ENCODE measurements around the gene UBE3C. TPM values are rescaled to one million over a fixed set of nuclear protein-coding genes. Genes with fewer than 3 reads are reported as not detected.
A peak's percentile ranks its signal among the peaks of the same experiment; 100 is the strongest.

Gene UBE3C
- total RNA-seq, 1 donor from 2014 or later: 44.5 TPM

GRCh38 chr7:157183832-157184231 lies 45.1 kb downstream of the UBE3C start:
- no peak for ATAC-seq

DNA sequence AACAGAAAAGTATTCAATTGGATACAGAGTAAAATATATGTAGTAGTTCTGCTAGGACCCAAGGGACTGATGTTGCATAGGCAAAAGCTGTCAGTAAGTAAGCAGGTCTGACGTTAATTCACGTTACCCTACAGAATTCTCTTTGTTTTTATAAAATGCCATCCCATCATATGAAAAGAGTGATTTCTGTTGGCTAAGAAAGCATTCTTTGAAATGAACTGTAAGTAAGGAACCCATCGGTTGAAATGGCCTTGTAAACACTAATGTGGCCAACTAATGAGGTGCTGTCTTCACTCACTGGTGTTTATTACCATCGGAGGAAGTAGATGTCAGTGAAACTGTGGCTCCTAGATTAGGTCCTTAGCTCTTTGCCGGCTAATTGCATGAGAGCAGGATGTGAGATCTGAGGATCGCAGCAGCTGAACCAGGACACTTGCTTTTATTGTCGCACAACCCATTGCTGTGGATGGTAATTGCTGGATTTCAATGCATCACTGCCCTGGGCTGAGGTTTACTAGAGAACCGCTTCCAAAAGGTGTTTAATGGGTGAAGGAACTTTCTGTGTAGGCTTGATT lies 49.5 kb downstream of the UBE3C start:
- ATAC-seq: no peak

- no peak for ATAC-seq
Observed at GRCh38 chr7:157189405-157189804, 50.7 kb downstream of the UBE3C start.

GRCh38 chr7:157192861-157193260 lies 54.1 kb downstream of the UBE3C start:
- no peak for ATAC-seq

DNA sequence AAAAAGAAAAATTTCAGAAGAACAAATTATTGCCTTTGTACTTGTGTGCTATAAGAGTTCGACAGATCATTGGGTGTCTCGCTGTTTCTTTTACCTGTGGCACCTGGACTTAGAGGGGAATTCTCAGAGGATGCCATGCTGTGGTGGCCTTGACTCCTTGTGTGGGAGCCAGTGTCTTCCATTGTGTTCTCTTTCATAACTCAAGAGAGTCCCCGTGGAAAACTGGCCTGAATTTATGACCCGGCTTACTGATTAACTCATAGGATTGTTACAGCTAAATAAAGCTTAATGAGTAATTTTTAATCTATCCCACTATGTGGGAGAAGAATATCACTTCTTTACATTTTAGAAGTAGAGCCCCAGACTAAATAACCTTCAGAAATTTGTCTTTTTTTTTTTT lies 54.5 kb downstream of the UBE3C start:
- no peak for ATAC-seq

DNA sequence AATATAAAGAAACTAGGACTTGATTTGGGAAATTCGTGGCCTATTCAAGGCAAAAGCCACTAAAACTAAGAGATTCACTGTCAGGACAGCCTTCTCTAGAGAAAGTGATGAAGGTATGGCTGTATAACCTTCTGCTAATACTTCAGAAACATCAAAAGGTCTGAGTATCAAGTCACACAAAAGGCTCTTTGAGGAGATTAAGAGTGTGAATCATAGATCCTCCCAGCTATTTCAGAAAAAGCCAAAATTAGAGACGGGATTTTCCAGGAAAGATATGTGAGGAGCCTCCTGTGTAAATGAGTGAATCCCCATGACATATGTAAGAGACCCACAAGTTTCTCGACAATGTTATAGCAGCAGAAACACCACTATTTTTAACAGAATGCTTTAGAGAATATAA lies 56.2 kb downstream of the UBE3C start:
- no peak for ATAC-seq

GRCh38 chr7:157195868-157196267 lies 57.1 kb downstream of the UBE3C start:
- no peak for ATAC-seq

- no peak for ATAC-seq
Observed at GRCh38 chr7:157204134-157204533, 65.4 kb downstream of the UBE3C start.

DNA sequence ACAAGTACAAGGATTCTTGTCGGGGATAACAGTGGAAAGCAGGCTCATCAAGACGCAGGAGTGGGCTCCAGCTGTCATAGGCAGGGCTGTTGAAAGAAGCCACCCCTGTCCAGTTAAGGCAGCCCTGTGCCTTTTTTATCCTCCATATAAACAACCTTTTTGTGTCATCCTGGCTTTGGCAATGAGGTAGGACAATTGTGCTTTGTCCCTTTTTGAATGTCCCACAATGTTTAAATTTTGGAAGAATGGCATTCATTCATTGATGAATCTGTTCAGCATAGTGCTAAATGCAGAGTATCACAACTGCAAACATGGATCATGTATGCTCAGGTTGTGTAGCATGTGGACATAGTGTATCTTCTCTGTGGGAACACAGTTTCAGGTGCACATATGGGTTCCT lies 66.7 kb downstream of the UBE3C start:
- ATAC-seq: no peak

DNA sequence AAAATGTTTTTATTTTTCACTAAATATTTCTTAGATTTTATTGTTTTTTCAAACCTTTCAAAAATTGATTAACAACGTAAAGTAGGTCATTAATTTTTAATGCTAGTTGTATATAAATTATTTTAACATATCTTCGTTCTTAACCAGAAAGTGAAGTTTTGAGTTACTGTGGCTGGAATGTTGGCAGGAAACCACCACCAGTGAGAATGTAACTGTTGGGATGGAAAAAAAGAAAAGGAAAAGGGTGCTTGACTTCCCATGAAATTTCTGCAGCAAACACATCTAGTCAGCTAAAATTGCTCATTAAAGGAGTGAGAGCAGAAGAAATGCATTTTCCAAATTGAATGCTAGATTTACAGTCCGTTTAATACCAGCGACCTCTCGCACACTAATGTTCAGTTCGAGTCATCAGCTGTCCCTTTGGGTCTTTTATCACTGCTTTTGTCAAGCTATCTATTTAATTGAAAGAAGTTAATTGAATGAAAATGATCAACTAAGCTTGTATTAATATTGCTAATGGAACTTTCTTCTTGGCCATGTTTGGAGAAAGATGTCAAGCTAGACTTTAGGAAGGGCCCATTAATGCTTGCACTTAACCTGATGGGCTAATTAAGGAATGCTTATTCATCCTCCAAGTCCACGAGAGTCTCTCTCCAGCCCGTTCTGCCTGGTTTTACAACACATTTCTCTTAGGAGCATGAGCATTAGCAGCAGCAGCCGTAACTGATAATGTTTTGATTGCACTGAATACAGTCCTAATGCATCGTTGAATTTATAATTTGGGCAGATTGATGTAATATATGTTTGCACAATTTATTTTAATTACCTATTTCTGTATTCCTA lies 70.1 kb downstream of the UBE3C start:
- ATAC-seq: no peak

GRCh38 chr7:157210682-157211081 lies 72.0 kb downstream of the UBE3C start:
- no peak for ATAC-seq

DNA sequence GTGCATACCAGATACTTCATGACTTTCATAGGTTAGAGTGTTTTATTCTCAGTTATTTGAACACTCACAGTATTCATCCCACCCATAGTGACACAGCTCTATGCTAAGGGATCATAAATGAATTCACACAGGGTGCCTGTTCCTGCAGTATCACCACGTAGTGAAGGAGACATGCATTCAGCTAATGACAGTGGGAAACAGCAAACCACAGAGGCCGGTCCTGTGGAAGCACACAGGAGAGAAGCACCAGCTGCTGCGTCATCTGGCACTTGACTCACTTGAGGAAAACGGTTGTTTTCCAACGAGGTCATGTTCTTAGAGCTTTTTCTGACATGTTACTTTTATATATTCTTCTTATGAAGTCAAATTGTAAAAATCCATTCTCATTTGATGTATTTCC lies 73.0 kb downstream of the UBE3C start:
- ATAC-seq: no peak

GRCh38 chr7:157219154-157219553 lies 80.4 kb downstream of the UBE3C start:
- no peak for ATAC-seq

- no peak for ATAC-seq
Observed at GRCh38 chr7:157220916-157221569, 82.3 kb downstream of the UBE3C start.

DNA sequence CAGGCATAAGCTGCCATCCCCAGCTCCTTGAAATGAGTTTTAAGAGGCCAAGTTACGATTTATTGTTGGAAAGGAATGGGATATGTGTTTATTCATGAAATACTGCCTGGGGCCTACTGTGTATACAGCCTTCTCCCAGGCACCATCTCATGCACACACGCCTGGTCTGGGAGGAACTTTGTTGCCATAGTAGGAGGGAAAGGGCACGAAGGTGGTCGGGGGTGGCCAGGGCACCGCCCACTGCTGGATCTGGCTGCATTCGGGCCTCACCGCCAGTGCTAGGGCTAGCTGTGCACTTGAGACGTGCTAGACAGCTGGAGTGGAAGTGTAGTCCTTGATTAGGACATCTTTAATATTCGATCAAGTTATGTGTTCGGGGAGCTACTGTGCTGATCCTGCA lies 84.0 kb downstream of the UBE3C start:
- ATAC-seq: no peak

- no peak for ATAC-seq
Observed at GRCh38 chr7:157224627-157225026, 85.9 kb downstream of the UBE3C start.

GRCh38 chr7:157228864-157229422 lies 90.2 kb downstream of the UBE3C start:
- ATAC-seq: peak; percentile 66

DNA sequence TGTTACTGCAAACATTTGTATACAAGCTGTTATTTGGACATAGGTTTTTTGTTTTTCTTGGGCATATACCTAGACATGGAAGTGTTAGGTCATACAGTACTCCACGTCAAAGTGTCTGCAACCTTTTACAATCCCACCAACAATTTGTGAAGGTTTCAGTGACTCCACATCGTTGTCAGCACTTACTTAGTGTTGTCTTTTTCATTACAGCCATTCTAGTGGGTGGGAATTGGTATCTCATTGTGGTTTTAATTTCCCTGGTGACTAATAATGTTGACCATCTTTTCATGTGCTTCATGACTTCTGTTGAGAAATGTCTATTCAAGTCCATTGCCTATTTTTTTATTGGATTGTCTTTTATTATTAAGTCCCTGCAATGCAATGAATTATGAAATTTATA lies 95.0 kb downstream of the UBE3C start:
- no peak for ATAC-seq

- no peak for ATAC-seq
Observed at GRCh38 chr7:157234271-157234670, 95.5 kb downstream of the UBE3C start.

DNA sequence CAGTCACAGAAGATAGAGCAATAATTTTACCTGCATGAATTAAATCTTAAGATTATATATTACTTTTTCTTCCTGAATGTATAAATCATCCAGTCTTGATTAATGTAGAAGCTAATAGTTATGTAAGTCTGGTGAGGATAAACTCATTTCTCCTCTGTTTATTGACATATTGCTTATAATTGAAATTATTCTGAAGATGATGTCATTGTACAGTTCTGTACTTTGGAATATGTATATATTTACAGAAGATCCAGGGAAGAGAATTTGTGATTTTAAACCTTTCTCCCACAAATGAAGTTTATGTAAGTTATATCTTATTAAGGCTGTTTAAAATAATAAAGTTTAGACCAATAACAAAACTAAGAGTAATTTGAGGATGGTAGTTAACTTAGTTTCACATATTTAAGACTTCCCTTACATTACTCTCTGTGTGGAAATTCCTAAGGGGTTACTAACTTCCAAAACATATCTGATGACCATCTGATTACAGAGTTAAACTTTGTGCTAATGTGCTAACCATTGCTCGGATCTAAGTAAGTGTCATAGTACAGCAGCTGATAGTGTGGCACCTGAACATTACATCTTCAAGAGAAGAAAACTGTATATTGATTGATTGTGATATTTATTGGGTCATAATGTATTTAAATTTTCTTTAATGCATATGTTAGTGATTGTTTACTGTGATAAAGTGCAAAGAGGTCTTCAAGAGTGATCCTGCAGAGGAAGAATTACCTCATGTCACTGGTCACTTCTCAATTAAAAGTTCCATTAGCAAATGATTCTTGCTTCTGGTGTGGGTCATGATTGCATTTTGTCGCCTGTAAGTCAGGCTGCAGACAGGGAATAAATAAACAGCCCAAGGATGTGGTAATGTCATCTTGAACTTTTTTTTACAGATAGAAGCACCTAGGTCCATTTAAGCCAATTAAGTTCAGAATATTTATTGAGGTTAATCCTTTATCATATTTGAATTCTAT lies 96.9 kb downstream of the UBE3C start:
- ATAC-seq: no peak

GRCh38 chr7:157238087-157238486 lies 99.4 kb downstream of the UBE3C start:
- ATAC-seq: no peak

GRCh38 chr7:157239571-157240270 lies 101.0 kb downstream of the UBE3C start:
- ATAC-seq: no peak
